ENCODE measurements around the gene NUP98. TPM values are rescaled to one million over a fixed set of nuclear protein-coding genes. Genes with fewer than 3 reads are reported as not detected.
A peak's percentile ranks its signal among the peaks of the same experiment; 100 is the strongest.

The NUP98 gene
- polyA plus RNA-seq, 3 donors, result 19.6 to 76.2 (median 28.5) TPM

- Histone ChIP-seq H4K20me1 (ENCODE audit: insufficient read depth, low read length) (peaks cover 60% of the 10 kb centered on the region), H3K79me2 (ENCODE audit: insufficient read depth, low read length) (peaks cover 96% of the 10 kb centered on the region), H2AFZ (ENCODE audit: insufficient read depth, low read depth, low read length, poor library complexity, severe bottlenecking) (no peak overlapping the region), H3K9ac (ENCODE audit: insufficient read depth, low read length, poor library complexity, severe bottlenecking) (no peak overlapping the region), H3K36me3 (replicated peaks in 1 of 2; ENCODE audit: control insufficient read depth in 1 of 2, insufficient read depth in 2 of 2, low read length in 2 of 2) (peaks cover 27 to 40% of the 10 kb centered on the region in 2 donors), H3K4me3 (replicated peaks in 1 of 3; ENCODE audit: low read depth in 2 of 3, low read length in 3 of 3) (no peak overlapping the region), H3K4me1 (ENCODE audit: control insufficient read depth in 1 of 2, insufficient read depth in 2 of 2, low read length in 2 of 2) (peaks cover 48 to 62% of the 10 kb centered on the region in 2 donors), H3K9me3 (replicated peaks in 1 of 2; ENCODE audit: control insufficient read depth in 1 of 2, insufficient read depth in 1 of 2, low read length in 2 of 2) (no peaks in the 10 kb centered on the region), H3K27ac (ENCODE audit: low read depth in 1 of 2, low read length in 2 of 2) (peak overlapping the region; percentile 8 to 88), H3K27me3 (ENCODE audit: control insufficient read depth in 2 of 2, insufficient read depth in 2 of 2, low read length in 2 of 2) (no peaks in the 10 kb centered on the region), H3K4me2 (replicated peaks; ENCODE audit: extremely low read depth, low read length, poor library complexity, severe bottlenecking) (no peak overlapping the region)
- peaks cover 56% of the 10 kb centered on the region for H3K4me1 Mint-ChIP-seq
- H3K4me3 Mint-ChIP-seq, result no peak overlapping the region
- TF ChIP-seq CTCF (IDR thresholded peaks at IDR 0.05), result no peak
- H3K27me3 Mint-ChIP-seq (ENCODE audit: low read depth in 3 of 3), result no peaks in the 10 kb centered on the region
- H3K9me3 Mint-ChIP-seq, result peaks cover 0 to under 1% (median 0%) of the 10 kb centered on the region in 7 donors
- intact Hi-C loops (cut with micrococcal nuclease), result loop anchor here in 1 of 2 donors (10.0 kb wide), 1 partner anchor 58 kb away; no protein-coding TSS in a partner anchor
- WGBS (ENCODE audit: insufficient coverage), result 100% methylated on average over 2 of the region's 5 CpGs
- H3K27ac Mint-ChIP-seq, result peak overlapping the region; percentile 87 to 94 (median 92)
- H3K36me3 Mint-ChIP-seq, result peaks cover 29 to 49% of the 10 kb centered on the region in 2 donors
- no peak for DNase-seq
These were observed 14.4 kb downstream of the NUP98 start for GRCh38 chr11:3782963-3783362.

- H3K4me1 ChIP-seq (ENCODE audit: control insufficient read depth in 1 of 2, insufficient read depth in 2 of 2, low read length in 2 of 2), result peaks cover 33 to 47% of the 10 kb centered on the region in 2 donors
- no peak for TF ChIP-seq CTCF (IDR thresholded peaks at IDR 0.05)
- Mint-ChIP-seq H3K27ac (peak overlapping the region; percentile 81 to 94 (median 91)), H3K4me1 (peaks cover 41% of the 10 kb centered on the region), H3K27me3 (ENCODE audit: low read depth in 3 of 3) (no peaks in the 10 kb centered on the region), H3K36me3 (peaks cover 38 to 62% of the 10 kb centered on the region in 2 donors), H3K4me3 (no peak overlapping the region), H3K9me3 (peaks cover 0 to 4% (median 0%) of the 10 kb centered on the region in 7 donors)
- intact Hi-C loops (cut with micrococcal nuclease), result loop anchor here in 1 of 2 donors (10.0 kb wide), 1 partner anchor 57 kb away; no protein-coding TSS in a partner anchor
- DNase-seq, result peak; percentile 79 to 94 (median 91)
- H3K4me2 ChIP-seq (replicated peaks; ENCODE audit: extremely low read depth, low read length, poor library complexity, severe bottlenecking), result peak overlapping the region; percentile 36
- peak overlapping the region in 1 of 2 donors; percentile 88 for H3K27ac ChIP-seq (ENCODE audit: low read depth in 1 of 2, low read length in 2 of 2)
- no peaks in the 10 kb centered on the region for H3K9me3 ChIP-seq (replicated peaks in 1 of 2; ENCODE audit: control insufficient read depth in 1 of 2, insufficient read depth in 1 of 2, low read length in 2 of 2)
- H2AFZ ChIP-seq (ENCODE audit: insufficient read depth, low read depth, low read length, poor library complexity, severe bottlenecking), result no peak overlapping the region
- peaks cover 92% of the 10 kb centered on the region for H3K79me2 ChIP-seq (ENCODE audit: insufficient read depth, low read length)
- no peaks in the 10 kb centered on the region for H3K27me3 ChIP-seq (ENCODE audit: control insufficient read depth in 2 of 2, insufficient read depth in 2 of 2, low read length in 2 of 2)
- WGBS (ENCODE audit: insufficient coverage), result no CpG with 5 or more reads among the region's 2 CpGs
- H3K36me3 ChIP-seq (replicated peaks in 1 of 2; ENCODE audit: control insufficient read depth in 1 of 2, insufficient read depth in 2 of 2, low read length in 2 of 2), result peaks cover 42 to 55% of the 10 kb centered on the region in 2 donors
- H3K4me3 ChIP-seq (replicated peaks in 1 of 3; ENCODE audit: low read depth in 2 of 3, low read length in 3 of 3), result no peak overlapping the region
- peaks cover 54% of the 10 kb centered on the region for H4K20me1 ChIP-seq (ENCODE audit: insufficient read depth, low read length)
- no peak overlapping the region for H3K9ac ChIP-seq (ENCODE audit: insufficient read depth, low read length, poor library complexity, severe bottlenecking)
These were observed 15.9 kb downstream of the NUP98 start for GRCh38 chr11:3781423-3781822.

Measured in CD14-positive monocyte (primary cell).